Body of pancreas (tissue), 4 donors: Measurements from ENCODE around the gene PDE6B.

Experiments
- POLR2A ChIP-seq, 3 donors: fragments of 450-650 bp; IDR thresholded peaks; one replicate each; pipeline ENCODE4 v1.6.1; 2016; ENCODE audit warnings: antibody characterized with exemption in 3 of 3, mild to moderate bottlenecking in 2 of 3
- TF ChIP-seq, protein P1 (sequence below), 7 experiments: fragments of 450-650 bp in 4 of 7; fragments of 200-600 bp in 3 of 7; sonication (generic) in 3 of 7; IDR thresholded peaks; one replicate each; pipeline ENCODE4 v1.5.1; 2016 to 2019; ENCODE audit warnings: antibody characterized with exemption in 7 of 7

GRCh38 chr4:608236-608635 is 17.1 kb upstream of the PDE6B start:
- TF ChIP-seq, protein P1, sequence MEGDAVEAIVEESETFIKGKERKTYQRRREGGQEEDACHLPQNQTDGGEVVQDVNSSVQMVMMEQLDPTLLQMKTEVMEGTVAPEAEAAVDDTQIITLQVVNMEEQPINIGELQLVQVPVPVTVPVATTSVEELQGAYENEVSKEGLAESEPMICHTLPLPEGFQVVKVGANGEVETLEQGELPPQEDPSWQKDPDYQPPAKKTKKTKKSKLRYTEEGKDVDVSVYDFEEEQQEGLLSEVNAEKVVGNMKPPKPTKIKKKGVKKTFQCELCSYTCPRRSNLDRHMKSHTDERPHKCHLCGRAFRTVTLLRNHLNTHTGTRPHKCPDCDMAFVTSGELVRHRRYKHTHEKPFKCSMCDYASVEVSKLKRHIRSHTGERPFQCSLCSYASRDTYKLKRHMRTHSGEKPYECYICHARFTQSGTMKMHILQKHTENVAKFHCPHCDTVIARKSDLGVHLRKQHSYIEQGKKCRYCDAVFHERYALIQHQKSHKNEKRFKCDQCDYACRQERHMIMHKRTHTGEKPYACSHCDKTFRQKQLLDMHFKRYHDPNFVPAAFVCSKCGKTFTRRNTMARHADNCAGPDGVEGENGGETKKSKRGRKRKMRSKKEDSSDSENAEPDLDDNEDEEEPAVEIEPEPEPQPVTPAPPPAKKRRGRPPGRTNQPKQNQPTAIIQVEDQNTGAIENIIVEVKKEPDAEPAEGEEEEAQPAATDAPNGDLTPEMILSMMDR (IDR thresholded peaks at IDR 0.05): no peak
- TF ChIP-seq POLR2A (IDR thresholded peaks at IDR 0.05): no peak
